Cardiac fibroblast (primary cell): ENCODE measurements around the gene PIAS2.

Source experiments
- DNase-seq, 2 donors: peaks; one replicate each; pipeline versions ENCODE4 v3.0.0 to v3.0.0-alpha.2; 2010; ENCODE audit warnings: low read depth in 2 of 2
- H3K4me3 ChIP-seq, 2 donors: replicated peaks in 1 of 2; 1 replicate in 1 of 2; 2 replicates in 1 of 2; pipeline ENCODE4 v1.5.1; 2011; ENCODE audit warnings: low read depth in 2 of 2, low read length in 2 of 2, mild to moderate bottlenecking in 2 of 2, moderate library complexity in 1 of 2
- CTCF ChIP-seq: IDR thresholded peaks from one replicate; pipeline ENCODE4 v1.5.1; 2011; ENCODE audit warnings: low read depth, mild to moderate bottlenecking, low read length, inconsistent platforms

Gene PIAS2

DNA sequence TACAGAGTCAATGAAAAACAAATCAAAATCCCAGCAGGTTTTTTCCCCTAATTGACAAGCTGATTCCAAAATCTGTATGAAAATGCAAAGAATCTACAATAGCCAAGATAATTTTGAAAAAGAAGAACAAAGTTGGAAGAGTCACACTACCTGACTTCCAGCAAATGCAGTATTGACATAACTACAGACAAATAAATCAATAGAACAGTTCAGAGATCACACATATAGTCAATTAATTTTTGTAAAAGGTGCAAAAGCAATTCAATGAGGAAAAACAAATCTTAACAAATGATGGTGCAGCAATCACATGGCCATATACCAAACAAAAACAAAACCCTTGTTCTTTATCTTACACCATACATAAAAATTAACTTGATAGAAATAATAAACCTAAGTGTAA lies 85.9 kb downstream of the PIAS2 start:
- H3K4me3 ChIP-seq: no peak overlapping the region
- no peak for DNase-seq
- no peak for TF ChIP-seq CTCF

- no peak for TF ChIP-seq CTCF
- H3K4me3 ChIP-seq: no peak overlapping the region
- peak in 1 of 2 donors; percentile 15 for DNase-seq
Measured at GRCh38 chr18:46830633-46831032, 86.7 kb downstream of the PIAS2 start.

DNA sequence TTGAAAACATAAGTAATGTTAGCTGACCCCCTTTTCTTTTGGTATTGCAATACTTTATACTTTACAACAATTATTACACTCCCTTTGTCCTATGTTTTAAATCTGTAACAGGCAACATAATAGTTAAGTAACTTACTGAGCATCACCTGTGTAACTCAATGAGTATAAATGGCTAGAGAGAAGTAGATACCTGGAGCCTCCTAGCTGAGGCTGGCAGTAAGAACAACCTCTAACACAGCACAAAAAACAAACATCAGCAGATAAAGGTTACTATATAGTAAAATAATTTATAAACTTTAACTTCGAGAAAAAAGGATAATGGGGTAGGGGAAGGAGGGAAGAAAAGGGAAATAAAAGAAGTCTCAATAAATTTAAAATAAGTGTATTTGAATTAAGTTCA lies 87.4 kb downstream of the PIAS2 start:
- H3K4me3 ChIP-seq: no peak overlapping the region
- TF ChIP-seq CTCF: no peak
- no peak for DNase-seq

- H3K4me3 ChIP-seq: no peak overlapping the region
- DNase-seq: no peak
- no peak for TF ChIP-seq CTCF
Measured at GRCh38 chr18:46829531-46829930, 87.8 kb downstream of the PIAS2 start.

- no peak overlapping the region for H3K4me3 ChIP-seq
- DNase-seq: no peak
- TF ChIP-seq CTCF: no peak
Measured at GRCh38 chr18:46821856-46822711, 95.2 kb downstream of the PIAS2 start.

GRCh38 chr18:46820863-46821262 lies 96.4 kb downstream of the PIAS2 start:
- no peak for TF ChIP-seq CTCF
- no peak for DNase-seq
- no peak overlapping the region for H3K4me3 ChIP-seq
